ENCODE results near the gene RPS19BP1.
"Not testable (repeated sequence)": the region's sequence is repeated elsewhere in the genome, so short reads cannot be mapped to it uniquely, and the experiment has no call there.

RPS19BP1 gene

GRCh38 chr22:39528681-39529486 is 3.7 kb downstream of the RPS19BP1 start:
- peak; percentile 82 to 85 for DNase-seq (ENCODE audit: low read depth in 2 of 2)

GRCh38 chr22:39528080-39528661 is 4.4 kb downstream of the RPS19BP1 start:
- no peak for DNase-seq (ENCODE audit: low read depth in 2 of 2)

- no peak for DNase-seq (ENCODE audit: low read depth in 2 of 2)
Observed at GRCh38 chr22:39527481-39527961, 5.0 kb downstream of the RPS19BP1 start.

- DNase-seq (ENCODE audit: low read depth in 2 of 2), result no peak
Observed at GRCh38 chr22:39526736-39527171, 5.8 kb downstream of the RPS19BP1 start.

- no peak for DNase-seq (ENCODE audit: low read depth in 2 of 2)
Observed at GRCh38 chr22:39525658-39525975, 6.9 kb downstream of the RPS19BP1 start.

- DNase-seq (ENCODE audit: low read depth in 2 of 2), result no peak
Observed at GRCh38 chr22:39524753-39525657, 7.5 kb downstream of the RPS19BP1 start.

GRCh38 chr22:39524089-39524752 is 8.3 kb downstream of the RPS19BP1 start:
- no peak for DNase-seq (ENCODE audit: low read depth in 2 of 2)

GRCh38 chr22:39522567-39523300 is 9.8 kb downstream of the RPS19BP1 start:
- no peak for DNase-seq (ENCODE audit: low read depth in 2 of 2)

- DNase-seq (ENCODE audit: low read depth in 2 of 2), result not testable (repeated sequence)
Observed at GRCh38 chr22:39522091-39522490, 10.5 kb downstream of the RPS19BP1 start.

- DNase-seq (ENCODE audit: low read depth in 2 of 2), result not testable (repeated sequence)
Observed at GRCh38 chr22:39521106-39521885, 11.3 kb downstream of the RPS19BP1 start.

GRCh38 chr22:39520226-39521105 is 12.1 kb downstream of the RPS19BP1 start, which contains the start of gene ATF4:
Gene ATF4 (plus strand): TSS chr22:39520562. CDS start chr22:39521446, 884 bp downstream.
- peak; percentile 87 to 92 for DNase-seq (ENCODE audit: low read depth in 2 of 2)

- DNase-seq (ENCODE audit: low read depth in 2 of 2), result peak; percentile 89 to 94
Observed at GRCh38 chr22:39519681-39520225, 12.8 kb downstream of the RPS19BP1 start.

- DNase-seq (ENCODE audit: low read depth in 2 of 2), result no peak
Observed at GRCh38 chr22:39518996-39519680, 13.4 kb downstream of the RPS19BP1 start.

- DNase-seq (ENCODE audit: low read depth in 2 of 2), result no peak
Observed at GRCh38 chr22:39518144-39518786, 14.3 kb downstream of the RPS19BP1 start.

- no peak for DNase-seq (ENCODE audit: low read depth in 2 of 2)
Observed at GRCh38 chr22:39517470-39517869, 15.1 kb downstream of the RPS19BP1 start.

- no peak for DNase-seq (ENCODE audit: low read depth in 2 of 2)
Observed at GRCh38 chr22:39515266-39516050, 17.1 kb downstream of the RPS19BP1 start.

Data from stimulated activated CD4-positive, alpha-beta T cell treated with anti-CD3 and anti-CD28 coated beads, Interleukin-1b, Interleukin-23, amount 100 ng/mL, for 4 hours (primary cell).